ENCODE data around the gene MAFG.

DNA sequence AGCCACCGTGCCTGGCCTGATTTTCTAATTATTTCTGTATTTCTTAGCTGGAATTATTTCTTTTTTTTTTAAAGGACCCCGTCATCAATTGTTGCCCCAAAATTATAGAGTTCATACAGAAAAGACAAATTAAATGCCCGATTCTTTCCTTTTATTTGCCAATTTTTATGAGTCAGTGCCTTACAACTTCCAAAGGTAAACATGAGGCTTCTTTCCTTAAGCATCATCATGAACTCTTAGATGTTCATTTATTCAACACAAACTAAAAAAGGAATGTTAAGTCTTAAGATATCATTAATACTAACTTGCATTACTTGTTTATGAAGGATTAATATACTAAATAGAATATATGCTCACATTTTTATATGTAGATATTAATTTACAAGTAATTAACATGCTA lies 49.2 kb downstream of the MAFG start:
- no peak for TF ChIP-seq POLR2A (IDR thresholded peaks at IDR 0.05; ENCODE audit: low read length)
- no peak for TF ChIP-seq GATA1 (IDR thresholded peaks at IDR 0.05; ENCODE audit: low read depth, low read length)

Data from erythroblast (primary cell).